Omental fat pad (tissue), 4 donors: ENCODE data around the gene APOBEC3B. TPM values are rescaled to one million over a fixed set of nuclear protein-coding genes. Genes with fewer than 3 reads are reported as not detected.
"Not testable (repeated sequence)": the region's sequence is repeated elsewhere in the genome, so short reads cannot be mapped to it uniquely, and the experiment has no call there.

ENCODE experiments used
- ATAC-seq: fragments of 150-250 bp; one replicate; pipeline ENCODE4 v1.9.1; 2016; ENCODE audit warnings: mild to moderate bottlenecking, moderate library complexity; ENCODE audit not compliant: low FRiP score
- DNase-seq: peaks from one replicate; pipeline ENCODE4 v3.0.0-alpha.2; 2019; ENCODE audit warnings: low spot score
- total RNA-seq, 4 donors: library from RNA; depleted of rRNA; stranded (reverse); fragments of >200 nt; gene quantifications; one replicate each; pipeline ENCODE4 v1.1.0, GENCODE V29; 2016
- TF ChIP-seq, protein P1 (sequence below), 3 donors: fragments of 450-650 bp; IDR thresholded peaks; one replicate each; pipeline ENCODE4 v1.5.1; 2016 to 2017; ENCODE audit warnings: antibody characterized with exemption in 3 of 3, mild to moderate bottlenecking in 3 of 3, moderate library complexity in 2 of 3

The APOBEC3B gene
- total RNA-seq, 4 donors from 2014 or later, result 1.1 to 2.2 TPM; not detected in 2

DNA sequence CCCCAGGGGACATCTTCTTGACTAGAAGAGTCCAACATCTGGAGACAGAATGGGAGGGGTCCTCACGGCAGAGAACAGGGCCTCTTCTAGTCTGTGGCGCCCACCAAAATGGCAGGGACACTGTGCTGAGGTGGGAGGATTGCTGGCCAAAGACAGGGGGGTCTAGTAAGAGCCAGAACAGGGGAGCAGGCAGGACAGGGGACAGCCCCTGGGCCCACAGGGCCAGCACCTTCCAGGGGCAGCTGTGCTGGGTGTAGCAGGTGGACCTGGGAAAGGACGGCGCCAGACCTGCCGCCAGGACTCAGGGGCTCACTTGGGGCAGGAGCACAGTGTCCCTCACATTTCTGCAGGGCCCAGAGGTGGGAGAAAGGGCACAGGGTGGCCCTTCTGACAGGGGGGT is 25.6 kb upstream of the APOBEC3B start:
- TF ChIP-seq, protein P1, sequence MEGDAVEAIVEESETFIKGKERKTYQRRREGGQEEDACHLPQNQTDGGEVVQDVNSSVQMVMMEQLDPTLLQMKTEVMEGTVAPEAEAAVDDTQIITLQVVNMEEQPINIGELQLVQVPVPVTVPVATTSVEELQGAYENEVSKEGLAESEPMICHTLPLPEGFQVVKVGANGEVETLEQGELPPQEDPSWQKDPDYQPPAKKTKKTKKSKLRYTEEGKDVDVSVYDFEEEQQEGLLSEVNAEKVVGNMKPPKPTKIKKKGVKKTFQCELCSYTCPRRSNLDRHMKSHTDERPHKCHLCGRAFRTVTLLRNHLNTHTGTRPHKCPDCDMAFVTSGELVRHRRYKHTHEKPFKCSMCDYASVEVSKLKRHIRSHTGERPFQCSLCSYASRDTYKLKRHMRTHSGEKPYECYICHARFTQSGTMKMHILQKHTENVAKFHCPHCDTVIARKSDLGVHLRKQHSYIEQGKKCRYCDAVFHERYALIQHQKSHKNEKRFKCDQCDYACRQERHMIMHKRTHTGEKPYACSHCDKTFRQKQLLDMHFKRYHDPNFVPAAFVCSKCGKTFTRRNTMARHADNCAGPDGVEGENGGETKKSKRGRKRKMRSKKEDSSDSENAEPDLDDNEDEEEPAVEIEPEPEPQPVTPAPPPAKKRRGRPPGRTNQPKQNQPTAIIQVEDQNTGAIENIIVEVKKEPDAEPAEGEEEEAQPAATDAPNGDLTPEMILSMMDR (IDR thresholded peaks at IDR 0.05), result no peak
- ATAC-seq (no peak), DNase-seq (no peak)

DNA sequence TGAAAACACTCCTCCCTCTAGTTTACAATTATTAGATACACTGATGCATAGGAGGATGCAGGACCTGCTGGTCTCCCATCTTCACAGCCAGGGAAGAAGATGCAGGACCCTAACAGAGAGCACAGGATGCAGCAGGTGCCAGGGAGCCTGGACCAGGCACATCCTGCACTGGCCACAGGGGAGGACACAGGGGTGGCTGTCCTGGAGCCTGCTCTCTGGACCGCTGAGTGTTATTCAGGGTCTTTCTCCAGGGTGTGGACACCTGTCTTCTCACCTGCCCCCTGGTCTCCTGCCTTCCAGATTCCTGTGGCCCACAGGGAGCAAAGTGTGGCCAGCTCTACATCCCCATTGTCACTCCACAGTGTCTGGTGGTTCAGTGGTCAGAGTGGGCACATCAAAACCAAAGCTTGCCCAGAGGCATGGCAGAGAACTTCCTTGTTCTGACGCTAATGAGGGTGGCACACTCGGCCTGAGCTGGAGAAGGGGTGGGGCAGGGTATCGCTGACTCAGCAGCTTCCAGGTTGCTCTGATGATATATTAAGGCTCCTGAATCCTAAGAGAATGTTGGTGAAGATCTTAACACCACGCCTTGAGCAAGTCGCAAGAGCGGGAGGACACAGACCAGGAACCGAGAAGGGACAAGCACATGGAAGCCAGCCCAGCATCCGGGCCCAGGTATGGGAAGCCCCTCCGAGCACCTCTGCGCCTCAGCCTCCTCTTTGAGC is 24.9 kb upstream of the APOBEC3B start, which contains the start of gene APOBEC3A:
Gene APOBEC3A (plus strand): TSS at position 564 of the 725 bp plus-strand sequence. CDS start 83 bp downstream, at position 647.
- TF ChIP-seq, protein P1 (IDR thresholded peaks at IDR 0.05), result no peak
- ATAC-seq, result no peak
- no peak for DNase-seq

DNA sequence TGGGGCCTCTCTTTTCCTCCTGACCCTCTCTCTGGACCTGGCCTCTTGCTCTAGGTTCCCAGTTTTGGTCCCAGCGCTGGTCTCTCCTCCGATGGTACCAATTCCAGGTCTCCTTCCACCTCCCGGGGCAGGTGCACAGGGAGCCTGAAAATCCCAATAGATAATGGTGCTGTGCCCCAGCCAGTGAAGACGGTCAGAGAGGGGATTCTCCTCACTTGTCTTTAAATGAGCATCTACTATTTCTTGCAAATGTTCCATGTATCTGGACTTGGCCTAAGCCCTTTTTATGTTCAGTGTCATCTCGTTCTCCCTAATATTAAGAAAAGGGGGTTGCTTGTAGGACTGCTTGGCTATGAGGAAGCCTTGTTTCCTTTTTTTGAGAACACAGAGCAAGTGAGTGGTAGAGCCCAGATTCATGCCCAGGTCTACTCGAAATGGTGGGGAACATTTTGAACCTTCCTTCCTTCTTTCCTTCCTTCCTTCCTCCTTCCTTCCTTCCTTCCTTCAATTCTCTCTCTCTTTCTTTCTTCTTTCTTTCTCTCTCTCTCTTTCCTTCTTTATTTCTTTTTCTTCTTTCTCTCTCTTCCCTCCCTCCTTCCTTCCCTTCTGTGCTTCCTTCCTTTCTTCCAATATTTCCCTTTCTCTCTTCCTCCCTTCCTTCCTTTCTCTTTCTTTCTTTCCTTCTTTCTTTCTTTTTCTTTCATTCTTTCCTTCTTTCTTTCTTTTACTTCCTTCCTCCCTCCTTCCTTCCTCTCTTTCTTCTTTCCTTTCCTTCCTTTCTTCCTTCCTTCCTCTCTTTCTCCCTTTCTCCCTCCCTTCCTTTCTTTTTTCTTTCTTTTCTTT is 24.1 kb upstream of the APOBEC3B start:
- TF ChIP-seq, protein P1 (IDR thresholded peaks at IDR 0.05), result no peak
- ATAC-seq, result no peak
- no peak for DNase-seq

DNA sequence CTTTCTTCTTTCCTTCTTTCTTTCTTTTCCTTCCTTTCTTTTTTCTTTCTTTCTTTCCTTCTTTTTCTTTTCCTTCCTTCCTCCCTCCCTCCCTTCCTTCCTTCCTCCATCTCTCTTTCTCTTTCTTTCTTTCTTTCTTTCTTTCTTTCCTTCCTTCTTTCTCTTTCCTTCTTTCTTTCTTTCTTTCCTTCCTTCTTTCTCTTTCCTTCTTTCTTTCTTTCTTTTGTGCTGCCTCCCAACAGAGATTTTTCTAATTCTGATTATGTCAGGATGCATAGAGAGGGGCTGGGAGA is 23.6 kb upstream of the APOBEC3B start:
- DNase-seq, ATAC-seq: not testable (repeated sequence)

DNA sequence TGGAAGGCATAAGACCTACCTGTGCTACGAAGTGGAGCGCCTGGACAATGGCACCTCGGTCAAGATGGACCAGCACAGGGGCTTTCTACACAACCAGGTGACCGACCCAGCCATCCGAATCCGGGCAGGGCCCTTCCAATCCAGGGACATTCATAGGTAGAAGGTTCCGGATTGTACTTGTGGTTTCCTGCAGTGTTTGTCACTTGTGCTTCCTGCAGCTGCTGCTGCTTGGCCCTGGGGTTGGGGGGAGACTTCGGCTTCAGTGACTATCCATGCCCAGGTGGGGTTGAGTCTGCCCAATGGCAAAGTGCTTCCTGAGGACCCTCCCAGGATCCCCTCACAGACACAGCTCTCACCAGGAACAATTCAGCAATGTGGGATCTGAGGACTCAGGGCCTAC is 22.6 kb upstream of the APOBEC3B start:
- no peak for ATAC-seq
- DNase-seq, result no peak
- TF ChIP-seq, protein P1 (IDR thresholded peaks at IDR 0.05), result no peak

DNA sequence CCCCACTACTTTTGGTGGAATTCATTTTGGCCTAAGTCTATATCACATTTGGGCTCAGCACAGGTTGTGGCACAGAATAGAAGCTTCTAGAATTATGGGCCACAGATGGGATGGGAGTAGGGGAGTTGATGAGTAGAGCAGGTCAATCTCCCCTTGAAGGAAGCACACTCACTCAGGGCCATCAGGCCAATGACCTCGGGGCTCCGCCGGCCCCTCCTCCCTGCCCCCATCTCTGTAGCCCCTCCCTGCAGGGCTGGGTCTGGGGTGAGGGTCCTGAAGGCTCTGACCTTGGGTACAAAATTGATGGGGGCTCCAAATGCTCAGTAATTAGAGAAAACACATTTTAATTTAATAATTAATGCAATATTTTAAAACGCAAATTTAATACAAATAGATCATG is 21.5 kb upstream of the APOBEC3B start:
- not testable (repeated sequence) for DNase-seq

DNA sequence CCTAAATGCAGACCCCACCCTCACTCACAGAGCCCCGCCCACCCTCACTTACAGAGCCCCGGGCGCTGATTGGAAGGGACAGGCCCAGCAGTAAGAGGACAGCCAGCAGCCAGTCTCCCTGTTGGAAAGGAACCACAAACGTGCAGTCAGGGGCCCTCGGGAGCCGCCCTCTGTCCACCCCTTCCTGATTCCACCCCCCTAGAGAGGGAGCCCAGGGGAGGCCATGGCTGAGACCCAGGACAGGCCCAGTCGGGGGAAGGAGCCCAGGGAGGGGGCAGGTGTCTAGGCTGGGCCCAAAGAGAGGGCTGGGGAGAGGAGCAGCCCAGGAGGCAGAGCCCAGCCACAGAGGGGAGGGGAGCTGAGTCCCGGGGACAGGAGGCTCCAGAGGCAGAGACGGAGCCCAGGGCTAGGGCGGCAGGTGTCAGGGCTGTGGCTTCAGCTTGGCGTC is 18.8 kb upstream of the APOBEC3B start:
- not testable (repeated sequence) for ATAC-seq, DNase-seq

More for the DNA sequence above, 21.5 kb upstream of the APOBEC3B start:
- not testable (repeated sequence) for ATAC-seq

DNA sequence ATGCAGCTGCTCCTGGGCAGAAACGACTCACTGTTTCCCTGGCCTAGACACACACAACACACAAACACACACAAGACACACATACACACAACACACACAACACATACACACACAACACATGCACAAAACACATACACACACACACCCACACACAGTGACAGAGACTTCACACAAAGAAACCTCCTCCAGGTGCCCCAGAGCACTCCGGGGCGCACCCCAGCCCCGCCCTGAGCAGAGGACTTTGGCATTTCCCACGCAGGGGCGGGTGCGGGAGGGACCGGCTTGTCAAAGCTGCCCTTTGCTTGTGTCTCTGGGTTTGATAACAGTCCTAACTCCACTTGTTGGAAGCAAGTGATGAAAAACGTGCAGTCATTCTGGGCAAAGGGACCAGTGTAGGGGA is 18.3 kb upstream of the APOBEC3B start:
- no peak for ATAC-seq
- DNase-seq, result no peak
- TF ChIP-seq, protein P1 (IDR thresholded peaks at IDR 0.05), result no peak
